Peyer's patch (tissue), 4 donors: ENCODE results near the gene PLCXD1.

Source experiments
- POLR2A ChIP-seq, 2 donors: fragments of 450-650 bp; IDR thresholded peaks; one replicate each; pipeline ENCODE4 v1.5.1; 2017; ENCODE audit warnings: antibody characterized with exemption in 2 of 2, mild to moderate bottlenecking in 2 of 2, moderate library complexity in 2 of 2
- TF ChIP-seq, protein P1 (sequence below), 6 experiments: fragments of 450-650 bp in 4 of 6; fragments of 200-600 bp in 2 of 6; sonication (generic) in 1 of 6; IDR thresholded peaks; one replicate each; pipeline ENCODE4 v1.5.1; 2017 to 2019; ENCODE audit warnings: antibody characterized with exemption in 6 of 6, mild to moderate bottlenecking in 3 of 6, moderate library complexity in 1 of 6

DNA sequence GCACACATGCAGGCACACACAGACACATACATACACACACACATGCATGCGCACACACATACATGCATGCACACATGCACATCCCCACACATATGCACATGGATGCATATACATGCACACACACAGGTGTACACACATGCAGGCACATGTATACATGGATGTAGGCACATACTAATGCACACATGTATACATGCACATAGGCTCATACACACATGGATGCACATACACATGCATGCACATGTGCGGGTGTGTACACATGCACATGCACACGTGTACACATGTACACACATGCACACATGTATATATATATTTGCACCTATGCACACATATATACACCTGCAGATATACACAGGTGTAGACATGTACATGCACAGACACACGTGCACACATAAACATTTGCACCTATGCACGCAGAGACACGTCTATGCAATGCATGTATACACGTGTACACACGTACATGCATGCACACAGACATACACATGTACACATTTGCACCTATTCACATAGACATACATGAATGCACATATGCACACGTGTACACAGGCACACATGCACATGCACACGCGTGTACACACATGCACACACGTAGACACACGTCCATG lies 4.0 kb downstream of the PLCXD1 start:
- TF ChIP-seq, protein P1, sequence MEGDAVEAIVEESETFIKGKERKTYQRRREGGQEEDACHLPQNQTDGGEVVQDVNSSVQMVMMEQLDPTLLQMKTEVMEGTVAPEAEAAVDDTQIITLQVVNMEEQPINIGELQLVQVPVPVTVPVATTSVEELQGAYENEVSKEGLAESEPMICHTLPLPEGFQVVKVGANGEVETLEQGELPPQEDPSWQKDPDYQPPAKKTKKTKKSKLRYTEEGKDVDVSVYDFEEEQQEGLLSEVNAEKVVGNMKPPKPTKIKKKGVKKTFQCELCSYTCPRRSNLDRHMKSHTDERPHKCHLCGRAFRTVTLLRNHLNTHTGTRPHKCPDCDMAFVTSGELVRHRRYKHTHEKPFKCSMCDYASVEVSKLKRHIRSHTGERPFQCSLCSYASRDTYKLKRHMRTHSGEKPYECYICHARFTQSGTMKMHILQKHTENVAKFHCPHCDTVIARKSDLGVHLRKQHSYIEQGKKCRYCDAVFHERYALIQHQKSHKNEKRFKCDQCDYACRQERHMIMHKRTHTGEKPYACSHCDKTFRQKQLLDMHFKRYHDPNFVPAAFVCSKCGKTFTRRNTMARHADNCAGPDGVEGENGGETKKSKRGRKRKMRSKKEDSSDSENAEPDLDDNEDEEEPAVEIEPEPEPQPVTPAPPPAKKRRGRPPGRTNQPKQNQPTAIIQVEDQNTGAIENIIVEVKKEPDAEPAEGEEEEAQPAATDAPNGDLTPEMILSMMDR (IDR thresholded peaks at IDR 0.05): no peak
- no peak for TF ChIP-seq POLR2A (IDR thresholded peaks at IDR 0.05)
